GM18858 (cell line): ENCODE data around the gene ARL8B.
"Not testable (repeated sequence)": the region's sequence is repeated elsewhere in the genome, so short reads cannot be mapped to it uniquely, and the experiment has no call there.

Experiments used
- ATAC-seq: cut with Tn5 transposase; IDR thresholded peaks from one replicate; pipeline ENCODE4 v1.9.1; 2021; ENCODE audit not compliant: unreplicated experiment

The ARL8B gene

GRCh38 chr3:5110337-5110736, 11.8 kb upstream of the ARL8B start:
- ATAC-seq, result no peak

- ATAC-seq, result no peak
Measured at GRCh38 chr3:5112043-5112442, 10.0 kb upstream of the ARL8B start.

- ATAC-seq, result not testable (repeated sequence)
Measured at GRCh38 chr3:5113726-5114125, 8.4 kb upstream of the ARL8B start.

- ATAC-seq, result no peak
Measured at GRCh38 chr3:5115506-5116162, 6.5 kb upstream of the ARL8B start.

GRCh38 chr3:5116538-5116937, 5.6 kb upstream of the ARL8B start:
- no peak for ATAC-seq

- ATAC-seq, result no peak
Measured at GRCh38 chr3:5120446-5120845, 1.6 kb upstream of the ARL8B start.

GRCh38 chr3:5122741-5123706, 932 bp downstream of the ARL8B start:
- ATAC-seq, result no peak

GRCh38 chr3:5123937-5124336, 1.8 kb downstream of the ARL8B start:
- no peak for ATAC-seq

- ATAC-seq, result no peak
Measured at GRCh38 chr3:5126586-5126985, 4.5 kb downstream of the ARL8B start.

- no peak for ATAC-seq
Measured at GRCh38 chr3:5128849-5129248, 6.8 kb downstream of the ARL8B start.

GRCh38 chr3:5133239-5134018, 11.3 kb downstream of the ARL8B start:
- no peak for ATAC-seq

GRCh38 chr3:5134019-5134391, 11.9 kb downstream of the ARL8B start:
- no peak for ATAC-seq

- ATAC-seq, result no peak
Measured at GRCh38 chr3:5134499-5134898, 12.4 kb downstream of the ARL8B start.

- ATAC-seq, result peak; percentile 64
Measured at GRCh38 chr3:5136211-5136918, 14.3 kb downstream of the ARL8B start.

GRCh38 chr3:5136919-5137429, 14.9 kb downstream of the ARL8B start:
- ATAC-seq, result peak; percentile 11

GRCh38 chr3:5138214-5138981, 16.3 kb downstream of the ARL8B start:
- no peak for ATAC-seq

- ATAC-seq, result peak; percentile 38
Measured at GRCh38 chr3:5140230-5140621, 18.1 kb downstream of the ARL8B start.

GRCh38 chr3:5140839-5141238, 18.7 kb downstream of the ARL8B start:
- no peak for ATAC-seq

GRCh38 chr3:5141760-5142159, 19.7 kb downstream of the ARL8B start:
- no peak for ATAC-seq

- ATAC-seq, result no peak
Measured at GRCh38 chr3:5143464-5143863, 21.4 kb downstream of the ARL8B start.
